ENCODE data around the gene SPRED3. TPM values are rescaled to one million over a fixed set of nuclear protein-coding genes. Genes with fewer than 3 reads are reported as not detected.
"Not testable (repeated sequence)": the region's sequence is repeated elsewhere in the genome, so short reads cannot be mapped to it uniquely, and the experiment has no call there.

SPRED3 gene
- total RNA-seq, 1 donor from 2014 or later = 0.71 TPM

DNA sequence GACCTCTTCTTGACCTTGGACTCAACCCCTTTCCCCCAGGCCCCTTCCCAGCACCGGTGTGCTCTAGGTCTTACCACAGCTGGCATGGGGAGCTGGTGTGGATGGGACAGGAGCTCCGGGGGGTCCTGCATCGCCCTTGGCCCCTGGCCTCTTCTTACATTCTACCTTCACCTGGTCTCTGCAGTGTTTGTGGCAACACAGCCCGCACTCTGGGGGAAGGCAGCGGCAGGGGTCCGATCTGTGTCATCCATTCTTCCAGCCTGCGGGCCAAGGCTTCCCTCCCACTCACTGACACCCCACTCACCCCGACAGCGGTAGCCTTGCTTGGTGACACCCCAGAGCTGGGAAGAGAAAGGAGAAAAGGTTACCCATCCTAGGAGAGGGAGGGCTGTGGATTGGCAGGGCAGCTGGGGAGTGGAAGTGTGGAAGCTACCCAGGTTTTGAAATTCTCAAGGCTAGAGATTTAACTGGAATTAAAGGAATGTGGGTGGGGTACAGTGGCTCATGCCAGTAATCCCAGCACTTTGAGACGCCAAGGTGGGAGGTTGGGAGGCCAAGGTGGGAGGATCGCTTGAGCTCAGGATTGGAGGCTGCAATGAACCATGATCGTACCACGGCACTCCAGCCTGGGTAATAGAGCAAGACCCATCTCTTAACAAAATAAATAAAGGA, 22.7 kb downstream of the SPRED3 start:
- H3K36me3 ChIP-seq = peaks cover 19% of the 10 kb centered on the region
- no peak overlapping the region for H3K4me3 ChIP-seq
- TF ChIP-seq, protein P1, sequence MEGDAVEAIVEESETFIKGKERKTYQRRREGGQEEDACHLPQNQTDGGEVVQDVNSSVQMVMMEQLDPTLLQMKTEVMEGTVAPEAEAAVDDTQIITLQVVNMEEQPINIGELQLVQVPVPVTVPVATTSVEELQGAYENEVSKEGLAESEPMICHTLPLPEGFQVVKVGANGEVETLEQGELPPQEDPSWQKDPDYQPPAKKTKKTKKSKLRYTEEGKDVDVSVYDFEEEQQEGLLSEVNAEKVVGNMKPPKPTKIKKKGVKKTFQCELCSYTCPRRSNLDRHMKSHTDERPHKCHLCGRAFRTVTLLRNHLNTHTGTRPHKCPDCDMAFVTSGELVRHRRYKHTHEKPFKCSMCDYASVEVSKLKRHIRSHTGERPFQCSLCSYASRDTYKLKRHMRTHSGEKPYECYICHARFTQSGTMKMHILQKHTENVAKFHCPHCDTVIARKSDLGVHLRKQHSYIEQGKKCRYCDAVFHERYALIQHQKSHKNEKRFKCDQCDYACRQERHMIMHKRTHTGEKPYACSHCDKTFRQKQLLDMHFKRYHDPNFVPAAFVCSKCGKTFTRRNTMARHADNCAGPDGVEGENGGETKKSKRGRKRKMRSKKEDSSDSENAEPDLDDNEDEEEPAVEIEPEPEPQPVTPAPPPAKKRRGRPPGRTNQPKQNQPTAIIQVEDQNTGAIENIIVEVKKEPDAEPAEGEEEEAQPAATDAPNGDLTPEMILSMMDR (IDR thresholded peaks at IDR 0.05; ENCODE audit: borderline replicate concordance) = no peak
- no peak overlapping the region for H3K27ac ChIP-seq (replicated peaks)
- H3K27me3 ChIP-seq (ENCODE audit: low read depth) = peaks cover 12% of the 10 kb centered on the region
- DNase-seq = no peak
- H3K4me1 ChIP-seq = no peaks in the 10 kb centered on the region
- no peaks in the 10 kb centered on the region for H3K9me3 ChIP-seq (replicated peaks)
- intact Hi-C loops (cut with micrococcal nuclease) = no loop called here

DNA sequence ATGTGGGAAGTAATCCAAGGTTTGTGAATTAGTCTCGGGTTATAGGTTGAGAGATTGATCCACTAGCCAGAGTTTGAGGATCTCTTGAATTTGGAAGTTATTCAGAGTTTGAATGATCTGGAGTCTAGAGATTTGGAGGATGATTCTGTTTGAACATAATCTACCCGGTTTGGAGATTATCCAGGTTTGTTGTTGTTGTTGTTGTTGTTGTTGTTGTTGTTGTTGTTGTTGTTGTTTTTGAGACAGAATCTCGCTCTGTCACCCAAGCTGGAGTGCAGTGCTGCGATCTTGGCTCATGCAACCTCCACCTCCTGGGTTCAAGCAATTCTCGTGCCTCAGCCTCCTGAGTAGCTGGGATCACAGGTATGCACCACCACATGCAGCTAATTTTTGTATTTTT, 23.4 kb downstream of the SPRED3 start:
- H3K9me3 ChIP-seq (replicated peaks); intact Hi-C loops (cut with micrococcal nuclease); H3K4me1 ChIP-seq; H3K4me3 ChIP-seq; DNase-seq; H3K27ac ChIP-seq (replicated peaks): not testable (repeated sequence)
- Histone ChIP-seq H3K36me3 (peaks cover 11% of the 10 kb centered on the region), H3K27me3 (ENCODE audit: low read depth) (peaks cover 12% of the 10 kb centered on the region)

DNA sequence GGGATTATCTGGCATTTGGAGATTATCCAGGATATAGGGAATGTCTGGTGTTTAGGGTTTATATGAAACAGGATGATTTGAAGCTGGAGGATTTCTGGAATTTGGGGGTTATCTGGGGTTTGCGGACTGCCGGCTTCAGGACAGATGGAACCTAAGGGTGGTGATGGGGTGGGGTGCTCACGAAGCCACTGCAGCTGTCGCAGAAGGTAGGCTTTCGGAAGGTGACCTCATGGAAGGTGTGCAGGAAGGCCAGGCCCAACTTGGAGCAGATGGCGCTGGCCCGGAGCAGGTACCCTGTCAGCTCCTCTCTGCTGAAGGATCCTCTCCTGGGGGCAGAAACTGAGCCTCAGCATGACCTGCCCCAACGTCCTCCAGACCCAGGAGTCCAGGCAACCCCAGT, 24.0 kb downstream of the SPRED3 start:
- intact Hi-C loops (cut with micrococcal nuclease) = no loop called here
- TF ChIP-seq, protein P1 (IDR thresholded peaks at IDR 0.05; ENCODE audit: borderline replicate concordance) = no peak
- DNase-seq = no peak
- no peak overlapping the region for H3K4me3 ChIP-seq
- no peaks in the 10 kb centered on the region for H3K9me3 ChIP-seq (replicated peaks)
- H3K27ac ChIP-seq (replicated peaks) = no peak overlapping the region
- peaks cover 1% of the 10 kb centered on the region for H3K4me1 ChIP-seq
- H3K36me3 ChIP-seq = peaks cover 7% of the 10 kb centered on the region
- H3K27me3 ChIP-seq (ENCODE audit: low read depth) = peaks cover 17% of the 10 kb centered on the region

DNA sequence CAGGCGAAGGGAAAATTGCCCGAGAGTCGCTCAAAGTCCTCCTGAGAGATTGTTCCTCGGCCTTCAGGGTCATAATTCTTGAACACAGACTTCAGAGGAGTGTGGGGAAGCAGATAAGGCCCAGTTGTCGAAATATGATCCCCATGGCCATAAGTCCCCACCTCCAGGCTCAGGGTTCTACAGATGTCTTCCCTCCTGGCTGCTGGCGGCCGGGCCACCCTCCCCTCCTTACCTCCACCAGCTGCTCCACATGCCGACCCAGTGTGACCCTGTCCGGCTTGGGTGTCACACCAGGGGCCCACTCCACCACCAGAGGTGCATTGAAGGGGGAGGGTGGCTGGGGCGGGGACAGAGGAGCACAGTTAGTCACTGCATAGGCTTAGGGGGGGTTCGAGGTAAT, 24.5 kb downstream of the SPRED3 start:
- Histone ChIP-seq H3K4me3 (no peak overlapping the region), H3K4me1 (peaks cover 6% of the 10 kb centered on the region), H3K36me3 (peaks cover 4% of the 10 kb centered on the region), H3K27ac (replicated peaks) (no peak overlapping the region), H3K9me3 (replicated peaks) (no peaks in the 10 kb centered on the region), H3K27me3 (ENCODE audit: low read depth) (peaks cover 20% of the 10 kb centered on the region)
- DNase-seq = no peak
- TF ChIP-seq, protein P1 (IDR thresholded peaks at IDR 0.05; ENCODE audit: borderline replicate concordance) = no peak
- intact Hi-C loops (cut with micrococcal nuclease) = no loop called here

DNA sequence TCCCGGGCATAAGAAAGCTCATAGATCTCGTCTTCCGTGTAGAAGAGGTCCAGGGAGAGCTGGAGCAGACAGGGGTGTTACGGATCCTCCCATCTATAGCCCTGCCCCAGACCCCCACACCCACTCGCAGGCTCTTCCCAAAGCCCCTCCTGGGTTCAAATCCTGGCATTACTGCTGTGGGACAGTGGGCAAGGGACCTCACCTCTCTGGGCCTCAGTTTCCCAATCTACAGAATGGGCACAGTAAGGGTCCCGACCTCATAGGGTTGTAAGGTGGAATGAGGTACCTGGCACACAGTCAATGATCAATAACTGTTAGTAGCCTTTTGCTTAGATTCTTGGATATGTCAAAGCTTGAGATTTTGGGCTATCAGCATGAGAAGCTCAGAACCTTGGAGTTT, 24.9 kb downstream of the SPRED3 start:
- TF ChIP-seq, protein P1 (IDR thresholded peaks at IDR 0.05; ENCODE audit: borderline replicate concordance) = no peak
- intact Hi-C loops (cut with micrococcal nuclease) = no loop called here
- no peaks in the 10 kb centered on the region for H3K36me3 ChIP-seq
- DNase-seq = no peak
- H3K9me3 ChIP-seq (replicated peaks) = no peaks in the 10 kb centered on the region
- H3K27me3 ChIP-seq (ENCODE audit: low read depth) = peaks cover 24% of the 10 kb centered on the region
- no peak overlapping the region for H3K27ac ChIP-seq (replicated peaks)
- no peak overlapping the region for H3K4me3 ChIP-seq
- peaks cover 10% of the 10 kb centered on the region for H3K4me1 ChIP-seq

DNA sequence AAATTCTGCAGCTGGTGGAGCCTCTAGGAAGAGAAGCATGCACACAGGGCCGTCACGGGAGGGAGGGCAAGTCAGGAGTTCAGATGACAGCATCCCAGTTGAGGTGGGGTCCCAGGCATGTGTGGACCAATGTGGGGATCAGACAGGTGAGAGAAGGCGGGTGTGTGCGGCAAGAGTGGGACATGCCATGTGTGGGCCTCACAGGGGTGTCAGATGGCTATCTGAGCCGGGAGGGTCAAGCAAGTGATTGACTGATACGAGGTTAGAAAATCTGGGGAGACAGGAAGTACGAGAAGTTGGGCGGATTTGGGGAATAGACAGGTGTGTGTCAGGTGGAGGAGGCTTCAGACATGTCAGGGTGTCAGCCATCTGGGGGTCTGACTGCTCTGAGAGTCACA, 28.6 kb downstream of the SPRED3 start:
- H3K4me1 ChIP-seq = peaks cover 12% of the 10 kb centered on the region
- peaks cover 60% of the 10 kb centered on the region for H3K27me3 ChIP-seq (ENCODE audit: low read depth)
- H3K36me3 ChIP-seq = no peaks in the 10 kb centered on the region
- no peak for DNase-seq
- H3K27ac ChIP-seq (replicated peaks) = no peak overlapping the region
- TF ChIP-seq, protein P1 (IDR thresholded peaks at IDR 0.05; ENCODE audit: borderline replicate concordance) = no peak
- no peaks in the 10 kb centered on the region for H3K9me3 ChIP-seq (replicated peaks)
- H3K4me3 ChIP-seq = no peak overlapping the region
- intact Hi-C loops (cut with micrococcal nuclease) = no loop called here

All from left ventricle myocardium inferior (tissue), 1 donor.